Lower leg skin (tissue), 3 donors: ENCODE results near the gene LIX1.

Experiments
- POLR2A ChIP-seq, 2 donors: fragments of 450-650 bp; IDR thresholded peaks; one replicate each; pipeline ENCODE4 v1.6.1; 2016 to 2017; ENCODE audit warnings: antibody characterized with exemption in 2 of 2, mild to moderate bottlenecking in 1 of 2, moderate library complexity in 1 of 2
- TF ChIP-seq, protein P1 (sequence below), 3 donors: fragments of 450-650 bp; IDR thresholded peaks; one replicate each; pipeline ENCODE4 v1.5.1; 2016; ENCODE audit warnings: antibody characterized with exemption in 3 of 3, mild to moderate bottlenecking in 3 of 3, moderate library complexity in 2 of 3

DNA sequence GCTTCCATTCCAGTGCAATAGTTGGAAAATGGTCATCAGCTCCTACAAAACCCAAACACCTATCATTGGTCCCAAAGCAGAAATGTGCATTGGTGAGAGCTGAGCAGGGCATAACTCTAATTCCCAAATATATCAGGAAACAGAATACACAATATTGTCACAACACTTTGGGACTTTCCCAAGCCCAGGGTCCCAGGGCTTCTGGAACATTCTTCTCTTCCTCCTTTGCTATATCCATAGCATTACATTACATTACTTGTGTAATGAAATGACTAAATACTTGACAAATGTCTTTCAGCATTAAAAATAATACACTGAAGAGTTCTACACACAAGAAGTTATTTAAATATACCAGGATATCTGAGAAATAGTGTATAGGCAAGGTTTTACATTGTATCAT lies 45.6 kb downstream of the LIX1 start:
- TF ChIP-seq, protein P1, sequence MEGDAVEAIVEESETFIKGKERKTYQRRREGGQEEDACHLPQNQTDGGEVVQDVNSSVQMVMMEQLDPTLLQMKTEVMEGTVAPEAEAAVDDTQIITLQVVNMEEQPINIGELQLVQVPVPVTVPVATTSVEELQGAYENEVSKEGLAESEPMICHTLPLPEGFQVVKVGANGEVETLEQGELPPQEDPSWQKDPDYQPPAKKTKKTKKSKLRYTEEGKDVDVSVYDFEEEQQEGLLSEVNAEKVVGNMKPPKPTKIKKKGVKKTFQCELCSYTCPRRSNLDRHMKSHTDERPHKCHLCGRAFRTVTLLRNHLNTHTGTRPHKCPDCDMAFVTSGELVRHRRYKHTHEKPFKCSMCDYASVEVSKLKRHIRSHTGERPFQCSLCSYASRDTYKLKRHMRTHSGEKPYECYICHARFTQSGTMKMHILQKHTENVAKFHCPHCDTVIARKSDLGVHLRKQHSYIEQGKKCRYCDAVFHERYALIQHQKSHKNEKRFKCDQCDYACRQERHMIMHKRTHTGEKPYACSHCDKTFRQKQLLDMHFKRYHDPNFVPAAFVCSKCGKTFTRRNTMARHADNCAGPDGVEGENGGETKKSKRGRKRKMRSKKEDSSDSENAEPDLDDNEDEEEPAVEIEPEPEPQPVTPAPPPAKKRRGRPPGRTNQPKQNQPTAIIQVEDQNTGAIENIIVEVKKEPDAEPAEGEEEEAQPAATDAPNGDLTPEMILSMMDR (IDR thresholded peaks at IDR 0.05), result no peak
- no peak for TF ChIP-seq POLR2A (IDR thresholded peaks at IDR 0.05)
